H1 (cell line): Measurements from ENCODE around the gene DGKI. TPM values are rescaled to one million over a fixed set of nuclear protein-coding genes. Genes with fewer than 3 reads are reported as not detected.

Experiments
- CTCF ChIA-PET: fragments of 300-600 bp; sonication (Branson Sonifier 250); formaldehyde crosslinking; loops from one replicate; lab custom pipeline; 2021; ENCODE audit not compliant: partially characterized antibody; lab: Charles Lee
- POLR2A ChIA-PET: fragments of 300-600 bp; sonication (Branson Sonifier 250); formaldehyde crosslinking; loops from one replicate; lab custom pipeline; 2021; ENCODE audit warnings: inconsistent platforms; ENCODE audit not compliant: partially characterized antibody; lab: Charles Lee
- DNase-seq, 2 experiments: peaks; one replicate each; pipeline versions ENCODE4 v3.0.0 to v3.0.0-alpha.2; 2010 to 2022; ENCODE audit warnings: low spot score in 2 of 2, low read depth in 1 of 2, mixed read lengths in 1 of 2
- FAIRE-seq: peaks from 2 replicates; lab custom pipeline; 2011; peaks lifted over from hg19 to GRCh38; lab: Jason Lieb, UNC
- H2AFZ ChIP-seq: 2 replicates; pipeline ENCODE4 v1.8.1; 2012; ENCODE audit warnings: low read length, inconsistent platforms
- H2AK5ac ChIP-seq: 2 replicates; pipeline ENCODE4 v1.6.1; 2013; ENCODE audit warnings: low read depth, low read length
- H2BK120ac ChIP-seq: replicated peaks from 2 replicates; pipeline ENCODE3; 2013; ENCODE audit warnings: low read depth, low read length, inconsistent platforms
- H2BK12ac ChIP-seq: 2 replicates; pipeline ENCODE4 v1.6.1; 2013; ENCODE audit warnings: low read depth, low read length
- H2BK15ac ChIP-seq: 2 replicates; pipeline ENCODE4 v1.6.1; 2013; ENCODE audit warnings: low read length
- H2BK20ac ChIP-seq: 2 replicates; pipeline ENCODE4 v1.6.1; 2013; ENCODE audit warnings: low read length
- H2BK5ac ChIP-seq: 2 replicates; pipeline ENCODE4 v1.6.1; 2013; ENCODE audit warnings: low read depth, low read length
- H3K14ac ChIP-seq: 2 replicates; pipeline ENCODE4 v1.6.1; 2013; ENCODE audit warnings: inconsistent platforms; ENCODE audit not compliant: insufficient read length
- H3K18ac ChIP-seq: 2 replicates; pipeline ENCODE4 v1.6.1; 2013; ENCODE audit warnings: low read length; ENCODE audit errors: extremely low read depth
- H3K23ac ChIP-seq: 2 replicates; pipeline ENCODE4 v1.6.1; 2013; ENCODE audit warnings: inconsistent platforms; ENCODE audit not compliant: insufficient read length
- H3K23me2 ChIP-seq: 2 replicates; pipeline ENCODE4 v1.6.1; 2013; ENCODE audit warnings: low read depth, low read length
- H3K27ac ChIP-seq: 2 replicates; pipeline ENCODE4 v1.6.1; 2011; ENCODE audit warnings: low read depth, low read length, inconsistent platforms
- H3K27me3 ChIP-seq, 4 experiments: replicated peaks in 1 of 4; 1 replicate in 1 of 4; 2 replicates in 3 of 4; pipeline versions ENCODE4 v1.6.1 to v1.8.1; 2011 to 2013; ENCODE audit warnings: low read length in 3 of 4, mild to moderate bottlenecking in 3 of 4, inconsistent platforms in 2 of 4, mixed read lengths in 2 of 4, moderate library complexity in 1 of 4; ENCODE audit not compliant: control insufficient read depth in 3 of 4, insufficient read depth in 3 of 4; ENCODE audit errors: extremely low read depth in 1 of 4
- H3K36me3 ChIP-seq, 4 experiments: 2 replicates each; pipeline versions ENCODE4 v1.6.1 to v1.8.1; 2011 to 2013; ENCODE audit warnings: mild to moderate bottlenecking in 4 of 4, low read length in 3 of 4, moderate library complexity in 2 of 4, control low read depth in 1 of 4, inconsistent platforms in 1 of 4; ENCODE audit not compliant: insufficient read depth in 4 of 4, control insufficient read depth in 2 of 4
- H3K4ac ChIP-seq: replicated peaks from 2 replicates; pipeline ENCODE3; 2013; ENCODE audit warnings: low read length, low read depth, mixed read lengths, inconsistent platforms; ENCODE audit not compliant: insufficient read length
- H3K4me1 ChIP-seq, 4 experiments: replicated peaks in 1 of 4; 1 replicate in 1 of 4; 2 replicates in 3 of 4; pipeline versions ENCODE4 v1.6.1 to v1.8.1; 2011 to 2013; ENCODE audit warnings: low read length in 3 of 4, inconsistent platforms in 2 of 4, mixed read lengths in 1 of 4; ENCODE audit not compliant: insufficient read depth in 4 of 4, control insufficient read depth in 3 of 4
- H3K4me2 ChIP-seq, 2 experiments: 2 replicates each; pipeline versions ENCODE4 v1.6.1 to v1.8.1; 2011 to 2013; ENCODE audit warnings: low read depth in 2 of 2, low read length in 2 of 2, control low read depth in 1 of 2, inconsistent platforms in 1 of 2, mild to moderate bottlenecking in 1 of 2; ENCODE audit not compliant: insufficient read depth in 1 of 2
- H3K4me3 ChIP-seq, 4 experiments: fragments of 200-600, 300-600 bp in 1 of 4; sonication (generic), shearing (Covaris generic), sonication (Bioruptor Twin) in 1 of 4; 2 replicates each; pipeline versions ENCODE4 v1.5.1 to v1.8.1; 2011 to 2016; ENCODE audit warnings: low read length in 4 of 4, low read depth in 3 of 4, control low read depth in 2 of 4, inconsistent platforms in 2 of 4, mild to moderate bottlenecking in 2 of 4, mixed read lengths in 1 of 4, moderate library complexity in 1 of 4; ENCODE audit not compliant: insufficient read depth in 2 of 4; ENCODE audit errors: extremely low read depth in 1 of 4
- H3K56ac ChIP-seq: replicated peaks from 2 replicates; pipeline ENCODE3; 2013; ENCODE audit warnings: low read depth, mild to moderate bottlenecking, mixed read lengths, low read length, inconsistent platforms; ENCODE audit not compliant: insufficient read length
- H3K79me1 ChIP-seq: 2 replicates; pipeline ENCODE4 v1.6.1; 2013; ENCODE audit warnings: low read depth, low read length, control low read depth
- H3K79me2 ChIP-seq, 2 experiments: 2 replicates each; pipeline versions ENCODE4 v1.6.1 to v1.8.1; 2012 to 2013; ENCODE audit warnings: low read length in 2 of 2, mild to moderate bottlenecking in 2 of 2, inconsistent platforms in 1 of 2; ENCODE audit not compliant: insufficient read depth in 2 of 2, control insufficient read depth in 1 of 2
- H3K9ac ChIP-seq, 4 experiments: replicated peaks in 1 of 4; 1 replicate in 1 of 4; 2 replicates in 3 of 4; pipeline versions ENCODE4 v1.6.1 to v1.8.1; 2011 to 2013; ENCODE audit warnings: low read depth in 3 of 4, low read length in 3 of 4, control low read depth in 2 of 4, mild to moderate bottlenecking in 2 of 4, moderate library complexity in 2 of 4, inconsistent platforms in 1 of 4; ENCODE audit errors: extremely low read depth in 1 of 4
- H3K9me3 ChIP-seq, 2 experiments: 2 replicates each; pipeline versions ENCODE4 v1.6.1 to v1.8.1; 2012 to 2013; ENCODE audit warnings: mild to moderate bottlenecking in 2 of 2, moderate library complexity in 2 of 2, control low read depth in 1 of 2, inconsistent platforms in 1 of 2, low read depth in 1 of 2, low read length in 1 of 2, mixed read lengths in 1 of 2; ENCODE audit not compliant: insufficient read depth in 2 of 2
- H4K20me1 ChIP-seq, 2 experiments: replicated peaks in 1 of 2; 2 replicates each; pipeline versions ENCODE3 to v1.8.1; 2011 to 2013; ENCODE audit warnings: inconsistent platforms in 2 of 2, low read length in 2 of 2, mild to moderate bottlenecking in 1 of 2; ENCODE audit not compliant: insufficient read depth in 2 of 2, control insufficient read depth in 1 of 2
- H4K5ac ChIP-seq: 2 replicates; pipeline ENCODE4 v1.6.1; 2013; ENCODE audit warnings: low read length, low read depth, mixed read lengths, inconsistent platforms; ENCODE audit not compliant: insufficient read length
- H4K8ac ChIP-seq: 2 replicates; pipeline ENCODE4 v1.8.0; 2013; ENCODE audit warnings: mild to moderate bottlenecking, moderate library complexity, low read length, inconsistent platforms; ENCODE audit not compliant: insufficient read depth; ENCODE audit errors: extremely low read depth
- H4K91ac ChIP-seq: replicated peaks from 2 replicates; pipeline ENCODE3; 2013; ENCODE audit warnings: low read length, mixed read lengths, inconsistent platforms; ENCODE audit not compliant: insufficient read length
- GTF2F1 ChIP-seq: IDR thresholded peaks from 2 replicates; pipeline ENCODE4 v1.6.1; 2012; ENCODE audit warnings: low read depth, low read length, improper control_type of control experiment, borderline replicate concordance
- HDAC2 ChIP-seq, 2 experiments: fragments of 300-600 bp in 1 of 2; sonication (generic) in 1 of 2; IDR thresholded peaks; 2 replicates each; pipeline ENCODE4 v1.6.1; 2011 to 2012; ENCODE audit warnings: low read depth in 2 of 2, low read length in 2 of 2, mild to moderate bottlenecking in 2 of 2, moderate library complexity in 2 of 2, borderline replicate concordance in 1 of 2, inconsistent platforms in 1 of 2
- RAD21 ChIP-seq, 2 experiments: IDR thresholded peaks in 1 of 2; conservative IDR thresholded peaks in 1 of 2; 2 replicates each; pipeline ENCODE4 v1.6.1; 2011; ENCODE audit warnings: low read depth in 2 of 2, low read length in 2 of 2, improper control_type of control experiment in 1 of 2, inconsistent platforms in 1 of 2, mild to moderate bottlenecking in 1 of 2, moderate library complexity in 1 of 2
- WGBS, 2 experiments: shearing (Covaris generic) in 1 of 2; methylation state at CpG; one replicate each; pipeline versions ENCODE4 v1.1.6 to v1.1.7; 2013 to 2015; ENCODE audit warnings: low lambda C conversion rate in 2 of 2, mixed read lengths in 2 of 2, inconsistent platforms in 1 of 2, low coverage in 1 of 2, missing lambda C conversion rate in 1 of 2; ENCODE audit not compliant: insufficient replicate concordance in 2 of 2, insufficient coverage in 1 of 2, insufficient read length in 1 of 2; ENCODE audit errors: extremely low coverage in 1 of 2, missing lambda C conversion rate in 1 of 2; 5-methylcytosine and 5-hydroxymethylcytosine counted together
- polyA plus RNA-seq, 7 experiments: library from polyadenylated mRNA; depleted of rRNA in 3 of 7; stranded (reverse) in 5 of 7; unstranded in 2 of 7; fragments of >200 nt in 5 of 7; fragments of 200-250 nt in 2 of 7; gene quantifications; 1 replicate in 5 of 7; 2 replicates in 1 of 7; 4 replicates in 1 of 7; pipeline versions ENCODE4 v1.2.1 to v1.2.3, GENCODE V29; 2011 to 2013; ENCODE audit warnings: missing spikeins in 2 of 7, mixed read lengths in 2 of 7
- total RNA-seq: library from RNA; stranded (reverse); fragmentation: NEBNext Ultra II Directional; extraction: Animal tissue kit (Norgen Biotek cat#: 25700); gene quantifications from 2 replicates; pipeline ENCODE4 v1.2.1, GENCODE V29; 2021

Gene DGKI
- total and polyA plus RNA-seq, 2 of the 8 experiments (the other 6 are each of a cell fraction or from before 2014, with no cell fraction given) = 0.20 to 0.71 TPM

GRCh38 chr7:137606061-137606674 lies 240.6 kb downstream of the DGKI start:
- no peaks in the 10 kb centered on the region for H3K9me3 ChIP-seq
- no peaks in the 10 kb centered on the region for H3K36me3 ChIP-seq
- H2BK5ac ChIP-seq = no peak overlapping the region
- H2AFZ ChIP-seq = no peak overlapping the region
- ChIA-PET CTCF (interaction anchor here (0.7 to 7.7 kb wide), 16 partner anchors 9 to 1553 kb away, joined by 3 to 91 read pairs (median 4); no protein-coding TSS in a partner anchor), POLR2A (interaction anchor here (1.5 kb wide), 1 partner anchor 20 kb away, joined by 3 read pairs; no protein-coding TSS in a partner anchor)
- no peak overlapping the region for H3K4me3 ChIP-seq
- H3K27ac ChIP-seq = no peak overlapping the region
- no peak overlapping the region for H4K91ac ChIP-seq
- TF ChIP-seq GTF2F1 (no peak), HDAC2 (IDR thresholded peaks at IDR 0.05; ENCODE audit: borderline replicate concordance in 1 of 2, low read depth in 2 of 2, low read length in 2 of 2) (no peak), RAD21 (IDR thresholded peaks at IDR 0.05 in 1 of 2, conservative IDR thresholded peaks at IDR 0.05 in 1 of 2; ENCODE audit: low read depth in 2 of 2, low read length in 2 of 2) (peak in 1 of 2 experiments; percentile 31; a peak in 2 of 4 replicates)
- H4K20me1 ChIP-seq = no peaks in the 10 kb centered on the region
- H3K23me2 ChIP-seq = no peaks in the 10 kb centered on the region
- H3K56ac ChIP-seq = no peak overlapping the region
- no peak overlapping the region for H2BK120ac ChIP-seq
- H3K79me2 ChIP-seq = no peaks in the 10 kb centered on the region
- H2BK20ac ChIP-seq = no peak overlapping the region
- WGBS, 2 experiments = 87% methylated on average over 5 of the region's 5 CpGs; no CpG with 5 or more reads in 1 of the 2 experiments
- no peak overlapping the region for H2BK12ac ChIP-seq
- H3K18ac ChIP-seq = no peak overlapping the region
- H3K4me2 ChIP-seq = no peak overlapping the region
- H4K8ac ChIP-seq = no peak overlapping the region
- no peak overlapping the region for H2AK5ac ChIP-seq
- no peak for FAIRE-seq
- no peak overlapping the region for H3K4ac ChIP-seq
- H3K23ac ChIP-seq = no peak overlapping the region
- no peak overlapping the region for H4K5ac ChIP-seq
- no peaks in the 10 kb centered on the region for H3K27me3 ChIP-seq
- no peak overlapping the region for H3K14ac ChIP-seq
- H3K79me1 ChIP-seq = no peaks in the 10 kb centered on the region
- H2BK15ac ChIP-seq = no peak overlapping the region
- DNase-seq = no peak
- no peaks in the 10 kb centered on the region; a peak in 1 of 7 replicates for H3K4me1 ChIP-seq
- H3K9ac ChIP-seq = no peak overlapping the region
